CD4-positive, alpha-beta T cell treated with Interleukin-1 beta for 1 hour (primary cell): ENCODE data around the gene TFAP2C.
"Not testable (repeated sequence)": the region's sequence is repeated elsewhere in the genome, so short reads cannot be mapped to it uniquely, and the experiment has no call there.

ENCODE experiments used
- DNase-seq, 2 donors: peaks; one replicate each; pipeline ENCODE4 v3.0.0-alpha.2; 2020 to 2022

Gene TFAP2C

DNA sequence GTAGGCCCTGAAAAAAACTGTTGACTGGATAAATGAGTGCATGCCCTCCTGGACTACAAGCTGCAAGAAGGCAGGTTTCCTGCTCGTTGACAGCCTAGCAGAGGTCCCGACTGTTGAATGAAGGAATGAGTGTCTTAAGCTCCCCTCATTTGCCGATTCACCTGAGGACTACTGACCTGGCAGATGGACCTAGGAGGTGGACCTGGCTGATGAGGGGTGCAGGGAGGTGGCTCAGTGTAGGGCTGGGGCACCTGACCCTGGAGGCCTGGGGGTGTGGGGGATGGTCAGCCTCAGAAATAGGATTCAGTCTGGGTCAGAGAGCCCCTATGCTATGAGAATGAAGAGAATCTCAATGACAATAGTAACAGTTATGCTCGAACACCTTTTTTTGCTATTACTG, 11.6 kb upstream of the TFAP2C start:
- DNase-seq = no peak

DNA sequence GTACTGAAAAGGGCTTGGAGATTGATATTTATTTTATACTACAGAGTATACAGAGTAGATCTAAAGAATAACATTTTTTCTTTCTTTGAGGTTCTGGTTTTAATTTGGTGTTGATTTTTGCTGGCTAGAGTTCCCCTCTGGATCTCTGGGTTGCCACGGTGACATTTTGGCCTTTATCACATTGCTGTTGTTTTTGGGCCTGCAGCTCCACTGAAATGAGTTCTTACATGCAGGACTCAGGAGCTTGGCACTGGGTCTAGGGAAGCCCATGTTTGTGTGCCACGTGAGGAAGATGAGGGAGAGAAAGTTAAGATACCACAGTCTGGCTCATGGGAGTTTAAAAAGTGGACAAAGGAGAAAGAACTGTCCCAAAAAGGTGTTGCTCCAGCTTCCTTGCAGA, 7.4 kb upstream of the TFAP2C start:
- no peak for DNase-seq

DNA sequence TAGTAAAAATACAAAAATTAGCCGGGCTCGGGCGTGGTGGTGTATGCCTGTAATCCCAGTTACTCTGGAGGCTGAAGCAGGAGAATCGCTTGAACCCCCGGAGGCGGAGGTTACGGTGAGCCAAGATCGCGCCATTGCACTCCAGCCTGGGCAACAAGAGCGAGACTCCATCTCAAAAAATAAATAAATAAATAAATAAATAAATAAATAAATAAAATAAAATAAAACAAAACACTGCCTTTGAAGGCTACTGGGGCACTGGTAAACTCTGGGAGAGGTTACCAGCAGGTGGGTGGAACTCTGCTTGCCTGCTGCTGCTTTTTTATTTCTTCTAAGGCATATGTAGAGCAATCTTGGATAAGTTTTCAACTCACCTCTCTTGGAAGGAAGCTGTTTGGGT, 5.2 kb upstream of the TFAP2C start:
- DNase-seq = not testable (repeated sequence)

DNA sequence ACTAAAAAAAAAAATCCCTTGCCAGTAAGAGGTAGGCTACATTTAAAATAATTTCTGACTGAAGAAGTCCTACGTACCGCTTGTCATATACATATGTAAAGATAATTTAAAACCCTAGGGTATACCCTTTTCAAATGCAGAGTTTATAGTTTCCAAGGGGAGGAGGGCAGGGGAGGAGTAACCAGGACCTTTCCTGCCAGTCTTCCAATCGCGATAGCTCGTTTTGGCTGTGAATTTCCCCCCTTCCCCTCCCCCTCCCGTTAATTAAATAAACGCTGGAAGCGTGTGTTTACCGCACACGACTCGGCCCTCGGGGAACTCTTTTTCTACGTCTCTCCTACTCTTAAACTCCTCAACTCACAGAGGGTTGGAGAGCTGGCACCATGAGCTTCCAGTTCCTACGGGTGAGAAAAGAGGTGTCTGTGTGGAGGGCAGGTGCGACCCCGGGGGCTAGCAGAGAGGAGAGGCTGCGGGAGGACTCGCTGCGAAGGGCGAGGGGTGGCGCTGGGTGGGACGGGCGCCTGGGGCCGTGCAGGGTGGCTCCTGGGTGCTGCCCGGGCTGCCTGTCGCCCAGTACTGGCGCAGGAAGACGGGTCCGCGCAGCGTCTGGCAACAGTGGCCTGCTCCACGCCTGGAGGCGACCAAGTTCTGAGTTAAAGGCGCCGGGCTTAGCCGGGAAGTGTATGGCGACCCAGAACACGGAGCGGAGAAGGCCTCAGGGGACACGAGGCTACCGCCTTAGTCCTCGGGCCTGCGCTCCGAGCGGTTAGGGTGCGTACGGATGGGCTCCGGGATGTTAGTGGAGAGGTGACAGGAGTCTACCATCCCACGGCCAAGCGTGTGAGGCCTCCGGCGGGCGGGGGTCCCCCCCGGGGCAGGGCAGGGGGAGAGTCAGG, 4.1 kb upstream of the TFAP2C start:
- DNase-seq = no peak

DNA sequence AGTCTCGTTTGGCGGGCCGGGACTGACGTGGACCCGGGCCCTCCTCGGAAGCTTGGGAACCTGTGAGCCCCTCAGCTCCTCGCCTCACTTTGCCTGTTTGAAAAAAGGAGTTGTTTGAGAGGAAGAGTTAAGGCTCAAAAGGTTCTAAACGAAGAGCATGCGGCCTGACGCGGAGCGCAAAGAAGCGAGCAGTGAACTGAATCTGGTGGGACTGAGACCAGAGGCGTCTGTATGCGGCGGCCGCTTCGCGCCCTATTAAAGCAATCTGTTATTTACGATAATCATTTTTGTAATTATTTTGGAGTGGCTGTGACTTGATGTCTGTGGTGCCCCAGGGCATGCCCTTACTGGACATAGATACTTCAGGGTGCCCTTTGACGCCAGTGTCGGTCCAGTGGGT, 3.3 kb upstream of the TFAP2C start:
- DNase-seq = no peak

DNA sequence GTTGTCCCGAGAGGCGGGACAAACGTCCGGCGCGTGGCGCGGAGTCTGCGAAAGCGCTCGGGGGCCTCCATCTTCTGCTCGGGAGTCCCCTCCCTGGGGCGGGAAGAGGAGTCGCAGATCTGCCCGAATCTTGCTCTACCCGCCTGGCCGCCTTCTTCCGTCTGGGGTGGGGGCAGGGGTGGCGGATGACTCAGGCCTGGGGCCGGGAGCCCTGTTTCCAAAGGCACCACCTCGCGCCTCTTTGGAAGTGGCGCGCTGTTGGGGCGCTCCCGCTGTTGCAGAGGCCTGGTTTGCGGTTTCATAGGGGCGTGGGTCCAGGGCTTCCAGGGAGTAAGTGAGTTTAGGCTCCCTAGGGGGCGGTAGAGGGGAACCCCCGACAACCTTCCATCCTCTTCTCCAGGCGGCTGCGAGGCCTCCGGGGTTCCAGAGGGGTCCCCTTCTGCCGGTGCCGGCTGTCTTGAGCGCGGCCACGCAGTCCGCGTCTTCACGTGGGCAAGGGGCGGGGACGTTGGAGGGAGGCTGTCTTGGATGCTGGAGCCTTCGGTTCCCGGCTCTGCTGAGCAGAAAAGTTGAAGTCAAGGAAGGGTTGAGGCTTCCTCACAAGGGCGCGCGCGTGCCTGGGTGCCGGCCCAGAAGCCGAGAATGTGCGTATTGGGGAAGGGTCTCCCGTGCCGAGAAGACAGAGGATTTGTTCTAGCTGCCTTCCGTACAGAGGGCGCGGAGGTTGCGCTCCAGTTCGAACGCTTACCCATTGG, 2.6 kb upstream of the TFAP2C start:
- DNase-seq = no peak

DNA sequence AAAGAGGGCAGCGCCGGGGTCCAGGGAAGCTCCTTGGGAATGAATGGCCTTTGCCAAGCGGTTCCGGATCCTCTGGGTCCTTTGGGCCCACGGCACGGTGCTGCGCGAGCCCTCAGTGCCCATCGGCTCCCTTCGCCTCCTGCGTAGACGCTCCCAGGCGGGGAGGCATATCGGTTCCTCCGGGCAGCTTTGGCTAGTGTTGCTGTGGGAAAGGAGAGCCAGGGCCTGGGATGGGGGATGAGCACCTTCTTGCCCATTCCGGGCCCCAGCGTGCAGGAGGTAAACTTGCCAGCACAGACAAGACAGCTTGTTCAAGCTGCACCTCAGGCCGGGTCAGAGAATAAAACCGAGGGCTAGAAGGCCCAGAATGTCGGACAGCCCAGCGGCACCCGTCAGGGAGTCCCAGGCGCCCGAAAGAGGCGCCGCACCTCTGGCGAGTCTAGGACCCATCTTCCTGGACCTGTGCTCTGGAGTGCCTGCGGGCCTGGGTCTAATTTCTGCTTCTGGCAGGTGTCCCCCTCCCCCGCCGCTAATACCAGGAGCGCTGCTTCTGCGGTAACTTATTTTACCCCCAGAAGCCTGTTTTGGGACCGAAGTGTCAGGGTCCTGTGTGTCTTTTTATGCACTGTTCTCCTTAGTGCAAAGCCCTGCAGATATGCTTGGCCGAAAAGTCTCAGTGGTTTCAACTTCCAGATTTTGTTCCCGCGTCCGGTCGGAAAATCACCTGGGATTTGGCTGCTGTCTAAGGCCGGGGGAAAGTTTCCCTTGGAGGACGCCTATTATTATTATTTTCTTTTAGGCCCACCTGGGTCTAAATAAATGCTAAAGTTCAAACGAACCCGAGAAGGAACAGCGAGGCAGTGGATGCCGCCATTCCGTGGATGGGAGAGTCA, 1.7 kb upstream of the TFAP2C start:
- DNase-seq = no peak

DNA sequence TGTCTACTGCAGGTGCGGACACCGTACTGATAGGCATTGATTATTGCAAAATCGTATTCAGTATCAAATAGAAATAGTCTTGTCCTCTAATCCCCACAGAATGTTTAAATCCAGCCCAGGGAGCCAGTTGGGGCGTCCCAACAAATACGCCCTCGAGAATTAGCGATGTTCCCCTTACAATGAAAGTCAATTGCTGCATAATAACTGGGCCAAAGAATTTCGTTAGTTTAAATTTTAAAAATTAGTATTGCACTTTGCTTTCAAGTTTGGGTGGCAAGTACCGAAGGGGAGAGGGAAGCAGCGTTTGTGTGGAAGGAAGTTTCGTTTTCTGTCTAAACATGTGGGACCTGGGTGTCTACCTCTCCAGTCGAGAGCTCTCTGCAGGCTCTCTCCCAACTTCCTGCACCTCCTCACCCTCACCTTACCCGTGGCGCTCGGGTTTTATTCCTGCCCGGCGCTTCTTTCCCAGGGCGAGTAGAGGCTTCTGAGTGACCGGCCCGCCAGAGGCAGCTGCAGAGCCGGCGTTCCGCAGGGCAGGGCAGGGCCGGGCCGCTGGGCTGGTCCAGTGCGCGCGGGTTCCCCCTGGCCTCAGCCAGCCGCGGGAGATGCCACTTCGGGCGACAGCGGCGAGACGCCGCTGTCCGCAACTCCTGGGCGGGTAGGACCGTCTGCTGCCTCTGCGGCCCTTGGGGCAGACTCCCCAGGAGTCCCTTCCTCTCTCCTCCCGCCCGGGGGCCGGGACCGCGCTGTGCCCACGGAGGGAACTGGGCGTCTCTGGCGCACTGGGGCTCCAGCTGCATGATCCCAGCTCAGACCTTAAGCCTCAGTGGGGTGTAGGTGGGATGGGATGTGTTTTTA, 862 bp upstream of the TFAP2C start:
- DNase-seq = no peak

DNA sequence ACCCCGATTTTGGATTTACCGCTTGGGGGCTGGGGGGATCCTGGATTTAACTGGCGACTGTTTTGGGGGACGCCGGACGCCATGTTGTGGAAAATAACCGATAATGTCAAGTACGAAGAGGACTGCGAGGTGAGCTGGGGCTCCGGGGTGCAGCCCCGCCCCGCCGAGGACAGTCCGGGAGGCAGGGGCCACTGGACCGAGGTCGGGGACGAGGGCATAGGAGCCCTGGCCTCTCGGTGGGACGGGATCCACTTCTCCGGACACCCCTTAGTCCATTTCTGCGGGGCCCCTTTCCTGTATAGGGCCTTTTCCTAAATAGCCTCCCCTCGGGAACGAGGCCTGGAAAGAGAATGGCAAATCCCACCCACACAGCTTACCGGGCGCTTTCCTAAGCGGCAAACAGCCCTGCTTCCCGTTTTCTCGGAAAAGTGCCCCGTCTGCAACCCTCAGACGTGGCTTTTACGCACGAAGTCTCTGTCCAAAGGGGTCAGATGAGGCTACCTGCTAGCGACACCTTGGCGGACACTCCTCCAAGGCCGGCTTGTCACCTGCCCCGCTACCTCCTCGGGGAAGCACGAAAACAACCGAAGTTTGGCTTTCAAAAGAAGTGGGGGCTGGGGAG, 469 bp downstream of the TFAP2C start:
- DNase-seq = no peak

DNA sequence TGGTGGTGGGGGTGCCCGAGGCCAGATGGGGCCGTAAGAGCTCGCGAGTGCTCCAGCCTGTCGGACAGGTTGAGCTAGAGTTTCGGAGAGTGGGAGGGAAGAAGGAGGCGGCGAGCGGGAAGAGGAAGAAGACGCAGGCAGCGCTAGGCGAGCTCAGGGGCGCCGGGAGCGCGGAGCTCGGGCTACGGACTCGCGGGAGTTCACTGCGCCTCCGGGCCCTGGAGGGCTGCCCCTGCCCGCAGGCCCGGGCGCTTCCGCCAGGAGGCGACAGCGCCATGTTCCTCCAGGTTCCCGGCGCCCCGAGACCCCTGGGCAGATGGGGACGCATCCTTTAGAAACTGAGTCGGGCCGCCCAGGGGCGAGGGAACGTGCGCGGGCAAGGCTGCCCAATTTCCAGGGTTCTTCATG, 984 bp downstream of the TFAP2C start:
- DNase-seq = no peak

DNA sequence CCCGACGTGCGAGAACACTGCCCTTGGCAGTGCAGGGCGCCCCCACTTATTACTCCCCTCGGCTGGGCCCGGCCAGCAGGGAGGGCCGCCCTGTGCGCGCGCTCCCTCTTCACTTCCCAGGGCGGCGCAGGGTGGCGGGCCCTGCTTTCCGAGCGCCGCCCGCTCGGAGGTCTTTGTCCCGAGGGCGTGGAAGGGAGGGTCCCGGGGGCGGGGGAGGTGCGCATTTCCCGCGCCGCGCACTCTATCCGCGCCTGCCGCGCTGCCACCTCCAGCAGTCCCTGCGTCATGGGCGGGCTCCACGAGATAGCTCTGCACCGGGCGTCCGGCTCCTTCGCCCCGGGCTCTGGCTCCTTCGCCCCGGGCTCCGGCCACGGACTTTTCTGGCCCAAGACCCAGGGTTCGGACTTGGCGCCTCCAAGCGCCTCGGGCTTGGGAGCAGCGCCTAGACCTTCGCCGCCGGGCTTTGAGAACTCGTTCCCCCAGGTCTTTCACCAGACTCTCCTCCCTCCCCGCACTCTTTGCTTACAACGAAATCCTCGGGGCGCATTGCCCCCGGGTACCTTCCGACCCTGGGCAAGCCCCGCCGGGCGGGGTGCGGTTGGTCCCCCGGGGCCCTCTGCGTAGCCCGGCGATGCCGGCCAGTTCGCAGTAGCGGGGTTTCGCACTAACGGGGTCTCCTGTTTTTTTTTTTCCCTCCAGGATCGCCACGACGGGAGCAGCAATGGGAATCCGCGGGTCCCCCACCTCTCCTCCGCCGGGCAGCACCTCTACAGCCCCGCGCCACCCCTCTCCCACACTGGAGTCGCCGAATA, 1.6 kb downstream of the TFAP2C start:
- DNase-seq = no peak

DNA sequence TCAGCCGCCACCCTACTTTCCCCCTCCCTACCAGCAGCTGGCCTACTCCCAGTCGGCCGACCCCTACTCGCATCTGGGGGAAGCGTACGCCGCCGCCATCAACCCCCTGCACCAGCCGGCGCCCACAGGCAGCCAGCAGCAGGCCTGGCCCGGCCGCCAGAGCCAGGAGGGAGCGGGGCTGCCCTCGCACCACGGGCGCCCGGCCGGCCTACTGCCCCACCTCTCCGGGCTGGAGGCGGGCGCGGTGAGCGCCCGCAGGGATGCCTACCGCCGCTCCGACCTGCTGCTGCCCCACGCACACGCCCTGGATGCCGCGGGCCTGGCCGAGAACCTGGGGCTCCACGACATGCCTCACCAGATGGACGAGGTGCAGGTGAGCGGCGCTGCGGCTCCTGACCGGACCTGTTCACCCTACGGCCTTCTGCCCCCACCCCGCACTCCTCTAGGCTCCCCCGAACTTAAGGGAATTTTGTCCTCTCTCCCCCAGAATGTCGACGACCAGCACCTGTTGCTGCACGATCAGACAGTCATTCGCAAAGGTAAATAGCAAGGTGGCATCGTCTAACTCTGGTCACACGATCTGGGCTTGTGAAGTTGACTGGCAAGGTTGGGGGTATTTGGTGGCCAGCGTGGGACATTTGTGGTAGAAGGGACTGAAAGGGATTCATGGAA, 2.3 kb downstream of the TFAP2C start:
- no peak for DNase-seq

DNA sequence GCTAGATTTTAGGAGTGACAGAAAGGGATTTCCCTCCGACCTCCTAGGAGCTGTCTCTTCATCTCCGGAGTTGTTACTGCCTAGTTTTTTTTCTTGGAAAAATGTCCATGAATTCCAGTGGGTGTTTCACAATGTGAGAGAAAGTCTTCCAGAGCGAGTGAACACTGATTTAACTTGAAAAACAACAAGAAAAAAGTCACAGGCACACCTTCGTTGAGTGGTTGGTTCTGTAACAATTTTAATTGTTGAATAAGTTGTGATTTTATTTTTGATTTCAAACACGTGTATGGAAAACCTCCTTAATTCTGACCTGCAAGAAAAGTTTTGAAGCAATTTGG, 2.9 kb downstream of the TFAP2C start:
- no peak for DNase-seq

DNA sequence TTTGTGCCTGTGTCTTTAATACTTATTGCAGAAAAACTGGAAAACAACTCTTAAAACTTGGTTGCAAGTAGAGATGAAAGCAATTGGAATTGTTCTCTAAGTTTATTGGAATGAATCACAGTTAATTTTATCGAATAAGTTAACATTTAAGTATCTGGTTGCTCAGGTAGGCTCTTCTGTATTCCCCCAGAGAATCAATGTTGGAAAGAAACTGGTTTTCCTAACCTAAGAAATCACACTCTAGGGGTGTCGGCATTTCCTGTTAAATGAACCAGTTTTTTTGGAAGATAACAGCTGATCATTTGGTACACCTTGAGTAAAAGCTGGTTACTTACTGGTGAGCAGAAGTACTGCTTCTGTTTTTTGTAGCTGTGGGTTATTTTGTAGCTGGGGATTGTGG, 5.2 kb downstream of the TFAP2C start:
- DNase-seq = no peak

DNA sequence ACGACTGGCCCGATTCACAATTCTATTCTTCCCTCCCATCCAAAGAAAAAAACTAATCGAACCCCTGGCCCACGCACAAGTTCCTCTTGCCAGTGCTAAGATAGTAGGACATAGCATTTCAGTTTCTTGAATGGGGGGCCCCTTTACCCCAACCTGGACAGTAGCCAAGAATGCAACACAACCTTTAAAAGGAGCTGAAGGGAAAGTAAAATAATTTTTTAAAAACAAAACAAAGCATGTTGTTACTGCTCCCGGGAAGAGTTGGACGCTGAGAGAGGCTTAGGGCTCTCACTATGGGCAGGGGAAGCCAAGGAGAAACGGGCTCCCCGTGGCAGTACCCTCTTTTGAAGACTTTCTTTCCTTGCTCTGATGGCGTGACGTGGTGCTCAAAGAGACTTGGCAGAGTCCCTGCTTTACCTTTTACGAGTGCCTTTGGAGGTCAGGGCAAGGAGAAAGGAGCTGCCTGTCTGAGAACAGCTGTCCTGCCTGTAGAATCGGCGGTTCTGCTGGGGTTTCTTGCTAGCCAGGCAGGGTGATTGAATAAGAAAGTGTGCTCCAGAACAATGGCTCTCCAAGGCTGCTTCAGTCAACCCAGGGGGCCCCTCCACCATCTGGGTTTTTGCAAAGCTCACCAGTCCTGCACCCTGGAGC, 5.8 kb downstream of the TFAP2C start:
- DNase-seq = no peak

DNA sequence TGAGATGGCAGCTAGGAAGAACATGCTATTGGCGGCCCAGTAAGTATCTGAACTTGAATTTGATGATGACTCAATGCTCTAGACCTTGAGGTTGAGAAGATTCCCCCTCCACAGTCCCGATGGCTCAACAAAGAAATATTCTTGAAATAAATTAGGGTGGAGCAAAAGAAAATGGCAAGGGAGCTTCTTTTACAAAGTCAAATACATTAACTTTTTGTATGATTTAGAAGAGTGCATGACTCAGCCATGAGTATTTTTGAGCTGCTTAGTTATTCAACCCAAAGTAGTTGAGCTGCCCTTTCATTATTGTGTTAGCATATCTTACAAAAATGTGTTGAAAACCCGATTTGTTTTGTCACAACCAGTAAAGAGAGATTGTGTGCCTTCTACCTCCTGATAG, 7.6 kb downstream of the TFAP2C start:
- DNase-seq = no peak

DNA sequence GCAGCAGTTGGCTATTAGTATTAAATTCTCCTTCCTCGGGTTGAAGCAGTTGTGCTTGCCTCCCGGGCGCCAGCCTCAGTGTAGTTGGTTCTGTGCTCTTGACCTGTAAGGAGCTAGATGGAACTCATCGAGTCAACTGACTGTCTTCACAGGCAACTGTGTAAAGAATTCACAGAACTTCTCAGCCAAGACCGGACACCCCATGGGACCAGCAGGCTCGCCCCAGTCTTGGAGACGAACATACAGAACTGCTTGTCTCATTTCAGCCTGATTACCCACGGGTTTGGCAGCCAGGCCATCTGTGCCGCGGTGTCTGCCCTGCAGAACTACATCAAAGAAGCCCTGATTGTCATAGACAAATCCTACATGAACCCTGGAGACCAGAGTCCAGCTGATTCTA, 8.5 kb downstream of the TFAP2C start:
- DNase-seq = no peak

DNA sequence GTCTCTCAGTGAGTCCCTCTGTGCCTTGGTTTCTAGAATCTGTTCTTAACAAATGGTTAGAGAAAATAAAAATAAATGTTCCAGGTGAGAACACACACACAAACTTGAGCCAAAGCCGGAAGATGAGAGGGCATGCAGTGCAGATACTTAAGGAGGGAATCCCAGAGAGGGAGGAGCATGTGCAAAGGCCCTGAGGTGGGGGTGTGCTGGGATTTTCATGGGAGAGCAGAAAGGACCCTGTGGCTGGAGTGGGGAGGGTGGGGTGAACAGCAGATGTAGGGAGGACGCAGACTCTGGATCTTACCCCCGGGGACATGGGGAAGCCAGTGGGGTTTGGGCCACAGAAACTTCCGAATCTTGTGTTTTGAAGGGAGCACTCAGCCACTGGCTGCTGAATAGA, 17.5 kb downstream of the TFAP2C start:
- DNase-seq = no peak

DNA sequence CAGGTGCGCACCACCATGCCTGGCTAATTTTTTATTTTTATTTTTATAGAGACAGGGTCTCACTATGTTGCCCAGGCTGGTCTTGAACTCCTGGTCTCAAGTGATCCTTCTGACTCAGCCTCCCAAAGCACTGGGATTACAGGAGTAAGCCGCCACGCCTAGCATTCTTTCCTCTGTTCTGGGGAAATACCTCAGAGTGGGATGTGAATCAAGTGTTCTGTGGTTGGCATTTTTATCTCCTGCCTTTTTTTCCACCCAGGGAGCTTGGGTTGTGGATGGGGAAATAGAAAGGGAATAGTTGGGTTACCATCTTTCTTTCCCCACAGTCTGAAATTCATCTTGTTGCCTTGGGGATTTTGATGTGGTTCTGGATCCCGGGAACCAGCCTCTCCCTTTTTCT, 24.1 kb downstream of the TFAP2C start:
- no peak for DNase-seq

DNA sequence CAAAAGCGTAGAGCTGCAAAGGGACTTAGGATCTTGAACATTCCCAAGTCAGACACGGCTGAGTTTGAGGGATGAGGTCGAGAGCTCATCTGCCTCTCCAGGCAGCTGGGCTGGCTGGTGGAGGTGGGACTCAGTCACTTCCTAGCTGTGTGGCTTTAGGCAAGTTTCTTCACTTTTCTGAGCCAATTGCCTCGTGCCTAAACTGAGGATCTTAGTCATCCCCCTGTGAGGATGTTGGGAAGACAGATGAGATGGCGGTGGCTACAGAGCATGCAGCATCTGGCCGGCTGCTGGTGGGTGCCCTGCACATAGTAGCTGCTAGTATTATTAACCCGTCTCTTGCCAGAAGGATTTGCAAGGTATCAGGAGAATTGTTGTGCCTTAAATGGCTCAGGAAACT, 27.5 kb downstream of the TFAP2C start:
- DNase-seq = no peak
